C4-2B (cell line): ENCODE data around the gene BMP5.

Experiments used
- CTCF ChIP-seq: fragments of 450-650 bp; conservative IDR thresholded peaks from 2 replicates; pipeline ENCODE4 v1.5.1; 2017; ENCODE audit warnings: mild to moderate bottlenecking
- ZFX ChIP-seq: fragments of 450-650 bp; IDR thresholded peaks from 2 replicates; pipeline ENCODE4 v1.6.1; 2017

- TF ChIP-seq CTCF = no peak
- no peak for TF ChIP-seq ZFX
These were observed 76.8 kb downstream of the BMP5 start for GRCh38 chr6:55798571-55798970.
